Parathyroid adenoma (tissue), 2 donors: ENCODE data around the gene TXNDC5.
"Not testable (repeated sequence)": the region's sequence is repeated elsewhere in the genome, so short reads cannot be mapped to it uniquely, and the experiment has no call there.

Experiments
- H2AFZ ChIP-seq: fragments of 300-600 bp; sonication (generic); one replicate; pipeline ENCODE4 v1.7.0; 2017; ENCODE audit warnings: antibody characterized with exemption, mild to moderate bottlenecking
- H3K27ac ChIP-seq: fragments of 300-600 bp; sonication (generic); one replicate; pipeline ENCODE4 v1.7.0; 2017
- H3K27me3 ChIP-seq: fragments of 300-600 bp; sonication (generic); one replicate; pipeline ENCODE4 v1.7.0; 2017; ENCODE audit warnings: low read length; ENCODE audit not compliant: control insufficient read depth, insufficient read depth
- H3K36me3 ChIP-seq: fragments of 300-600 bp; sonication (generic); one replicate; pipeline ENCODE4 v1.7.0; 2017; ENCODE audit warnings: low read length; ENCODE audit not compliant: control insufficient read depth, insufficient read depth
- H3K4me1 ChIP-seq: fragments of 300-600 bp; sonication (generic); one replicate; pipeline ENCODE4 v1.7.0; 2017; ENCODE audit warnings: control low read depth
- H3K4me2 ChIP-seq: fragments of 300-600 bp; sonication (generic); one replicate; pipeline ENCODE4 v1.7.0; 2017; ENCODE audit warnings: low read length
- H3K4me3 ChIP-seq: fragments of 300-600 bp; sonication (generic); one replicate; pipeline ENCODE4 v1.7.0; 2017; ENCODE audit warnings: low read depth, low read length
- H3K79me2 ChIP-seq: fragments of 300-600 bp; sonication (generic); one replicate; pipeline ENCODE4 v1.7.0; 2017; ENCODE audit warnings: control low read depth
- H3K9ac ChIP-seq: fragments of 300-600 bp; sonication (generic); one replicate; pipeline ENCODE4 v1.7.0; 2017; ENCODE audit warnings: mild to moderate bottlenecking
- H3K9me3 ChIP-seq: fragments of 300-600 bp; sonication (generic); one replicate; pipeline ENCODE4 v1.7.0; 2017; ENCODE audit warnings: low read length; ENCODE audit not compliant: control insufficient read depth
- TF ChIP-seq, protein P1 (sequence below): fragments of 300-600 bp; sonication (generic); IDR thresholded peaks from one replicate; pipeline ENCODE4 v1.7.0; 2017; ENCODE audit warnings: antibody characterized with exemption, mild to moderate bottlenecking
- donor health status: primary hyperparathyroidism.

The TXNDC5 gene

DNA sequence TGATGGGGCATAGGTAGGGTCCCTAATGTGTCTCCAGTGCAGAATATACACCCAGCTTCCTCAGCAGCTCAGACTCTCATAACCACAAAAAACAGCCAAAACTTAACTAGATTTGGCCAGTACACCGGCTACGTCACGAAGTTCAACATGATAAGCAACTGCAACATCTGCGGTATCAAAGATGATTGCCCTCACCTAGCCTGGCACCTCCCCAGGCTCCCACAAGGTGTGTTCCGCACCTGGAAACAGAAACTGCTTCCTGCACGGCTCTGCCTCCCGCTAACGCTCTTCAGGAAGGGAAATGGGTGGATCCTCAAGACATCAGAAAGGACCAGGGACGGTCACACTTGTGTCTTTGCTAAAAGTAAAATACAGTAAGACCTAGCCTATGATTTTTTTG, 9.5 kb downstream of the TXNDC5 start:
- Histone ChIP-seq H3K79me2 (peaks cover 12% of the 10 kb centered on the region), H3K9ac (no peak overlapping the region), H3K27ac (no peak overlapping the region), H2AFZ (no peak overlapping the region), H3K9me3 (no peaks in the 10 kb centered on the region), H3K4me3 (no peak overlapping the region), H3K4me2 (no peak overlapping the region), H3K4me1 (no peaks in the 10 kb centered on the region), H3K27me3 (no peaks in the 10 kb centered on the region), H3K36me3 (no peaks in the 10 kb centered on the region)
- TF ChIP-seq, protein P1, sequence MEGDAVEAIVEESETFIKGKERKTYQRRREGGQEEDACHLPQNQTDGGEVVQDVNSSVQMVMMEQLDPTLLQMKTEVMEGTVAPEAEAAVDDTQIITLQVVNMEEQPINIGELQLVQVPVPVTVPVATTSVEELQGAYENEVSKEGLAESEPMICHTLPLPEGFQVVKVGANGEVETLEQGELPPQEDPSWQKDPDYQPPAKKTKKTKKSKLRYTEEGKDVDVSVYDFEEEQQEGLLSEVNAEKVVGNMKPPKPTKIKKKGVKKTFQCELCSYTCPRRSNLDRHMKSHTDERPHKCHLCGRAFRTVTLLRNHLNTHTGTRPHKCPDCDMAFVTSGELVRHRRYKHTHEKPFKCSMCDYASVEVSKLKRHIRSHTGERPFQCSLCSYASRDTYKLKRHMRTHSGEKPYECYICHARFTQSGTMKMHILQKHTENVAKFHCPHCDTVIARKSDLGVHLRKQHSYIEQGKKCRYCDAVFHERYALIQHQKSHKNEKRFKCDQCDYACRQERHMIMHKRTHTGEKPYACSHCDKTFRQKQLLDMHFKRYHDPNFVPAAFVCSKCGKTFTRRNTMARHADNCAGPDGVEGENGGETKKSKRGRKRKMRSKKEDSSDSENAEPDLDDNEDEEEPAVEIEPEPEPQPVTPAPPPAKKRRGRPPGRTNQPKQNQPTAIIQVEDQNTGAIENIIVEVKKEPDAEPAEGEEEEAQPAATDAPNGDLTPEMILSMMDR: no peak

DNA sequence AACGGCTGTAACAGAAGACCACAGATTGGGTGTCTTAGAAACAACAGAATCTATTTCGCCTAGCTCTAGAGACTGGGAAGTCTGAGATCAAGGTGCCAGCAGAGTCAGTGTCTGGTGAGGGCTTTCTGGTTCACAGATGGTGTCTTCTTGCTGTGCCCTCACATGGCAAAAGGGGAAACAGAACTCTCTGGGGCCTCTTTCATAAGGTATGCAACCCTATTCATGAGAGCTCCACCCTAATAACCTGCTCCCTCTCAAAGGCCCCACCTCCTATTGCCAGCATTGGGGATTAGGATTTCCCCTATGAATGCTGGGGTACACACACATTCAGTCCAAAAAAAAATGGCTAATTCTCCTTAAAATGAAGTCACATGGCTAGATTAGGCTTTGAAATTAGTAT, 10.0 kb downstream of the TXNDC5 start:
- H3K27ac ChIP-seq: no peak overlapping the region
- H3K9ac ChIP-seq: no peak overlapping the region
- no peaks in the 10 kb centered on the region for H3K9me3 ChIP-seq
- TF ChIP-seq, protein P1: no peak
- no peaks in the 10 kb centered on the region for H3K4me1 ChIP-seq
- peaks cover 12% of the 10 kb centered on the region for H3K79me2 ChIP-seq
- H3K36me3 ChIP-seq: no peaks in the 10 kb centered on the region
- no peak overlapping the region for H3K4me2 ChIP-seq
- H2AFZ ChIP-seq: no peak overlapping the region
- no peaks in the 10 kb centered on the region for H3K27me3 ChIP-seq
- H3K4me3 ChIP-seq: no peak overlapping the region

DNA sequence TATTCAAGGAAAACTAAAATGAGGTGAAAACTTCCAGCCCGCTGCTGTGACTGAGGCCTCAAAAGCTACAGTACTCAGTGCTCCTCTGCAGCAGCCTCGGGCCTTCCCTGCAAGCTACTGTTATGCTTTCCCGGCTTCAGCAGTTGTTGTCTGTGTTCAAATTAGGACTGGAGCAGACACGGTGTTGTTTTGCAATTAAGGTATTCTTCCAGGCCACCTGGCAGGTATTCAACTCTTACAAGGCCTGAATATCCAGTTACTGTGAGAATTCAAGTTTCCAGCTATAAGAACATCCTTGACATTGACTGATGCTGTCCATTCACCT, 10.7 kb downstream of the TXNDC5 start:
- no peak overlapping the region for H3K4me3 ChIP-seq
- H2AFZ ChIP-seq: no peak overlapping the region
- H3K27ac ChIP-seq: no peak overlapping the region
- peaks cover under 1% of the 10 kb centered on the region for H3K4me1 ChIP-seq
- no peaks in the 10 kb centered on the region for H3K9me3 ChIP-seq
- no peak overlapping the region for H3K4me2 ChIP-seq
- no peaks in the 10 kb centered on the region for H3K36me3 ChIP-seq
- TF ChIP-seq, protein P1: no peak
- H3K9ac ChIP-seq: no peak overlapping the region
- H3K79me2 ChIP-seq: peaks cover 10% of the 10 kb centered on the region
- no peaks in the 10 kb centered on the region for H3K27me3 ChIP-seq

- Histone ChIP-seq H3K27me3 (no peaks in the 10 kb centered on the region), H3K4me1 (peaks cover 5% of the 10 kb centered on the region), H3K4me3 (no peak overlapping the region), H3K27ac (no peak overlapping the region), H3K9ac (no peak overlapping the region), H3K4me2 (no peak overlapping the region), H3K9me3 (no peaks in the 10 kb centered on the region), H3K79me2 (peaks cover 6% of the 10 kb centered on the region), H2AFZ (no peak overlapping the region), H3K36me3 (no peaks in the 10 kb centered on the region)
- TF ChIP-seq, protein P1: no peak
Observed at GRCh38 chr6:7899101-7899888, 11.3 kb downstream of the TXNDC5 start.

DNA sequence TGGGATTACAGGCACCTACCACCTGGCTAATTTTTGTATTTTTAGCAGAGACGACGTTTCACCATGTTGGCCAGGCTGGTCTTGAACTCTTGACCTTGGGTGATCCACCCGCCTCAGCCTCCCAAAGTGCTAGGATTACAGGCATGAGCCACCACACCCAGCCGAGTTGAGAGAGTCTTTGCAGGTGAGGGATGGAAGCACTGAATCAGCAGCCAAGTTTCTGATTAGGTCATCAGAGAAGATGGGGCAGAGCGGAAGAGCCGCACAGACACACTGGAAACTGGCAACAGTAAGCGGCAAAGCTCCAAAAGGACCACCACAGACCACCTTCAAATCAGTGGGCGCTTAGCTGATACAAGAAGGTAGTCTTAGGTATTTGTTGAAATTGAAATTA, 12.4 kb downstream of the TXNDC5 start:
- H3K79me2 ChIP-seq, H3K27ac ChIP-seq, H3K36me3 ChIP-seq: not testable (repeated sequence)

More for the DNA sequence above, 12.4 kb downstream of the TXNDC5 start:
- not testable (repeated sequence) for H2AFZ ChIP-seq, H3K4me2 ChIP-seq, H3K27me3 ChIP-seq, H3K9me3 ChIP-seq, H3K4me3 ChIP-seq, H3K4me1 ChIP-seq, H3K9ac ChIP-seq
